Left colon (tissue), 2 donors: Measurements from ENCODE around the gene ADAMTS14. TPM values are rescaled to one million over a fixed set of nuclear protein-coding genes. Genes with fewer than 3 reads are reported as not detected.
"Not testable (repeated sequence)": the region's sequence is repeated elsewhere in the genome, so short reads cannot be mapped to it uniquely, and the experiment has no call there.

ENCODE experiments used
- ATAC-seq: fragments of 200-7000 bp; cut with Tn5 transposase; one replicate; pipeline ENCODE4 v1.9.1; 2020; ENCODE audit warnings: mild to moderate bottlenecking, moderate library complexity
- DNase-seq, 2 donors: peaks; one replicate each; pipeline ENCODE4 v3.0.0-alpha.2; 2020
- intact Hi-C, 2 donors: fragments of 100-400 bp; cut with DNase I in 1 of 2; cut with micrococcal nuclease in 1 of 2; formaldehyde crosslinking; loops; one replicate each; pipeline versions ENCODE4 v1.11.2 to v1.14.0; 2022; cut with DNase I, micrococcal nuclease
- long read RNA-seq: library from polyadenylated mRNA; unstranded; transcript quantifications from one replicate; pipeline ENCODE4 v2.0.0, GENCODE V29; 2021
- total RNA-seq, 2 donors: library from RNA; stranded (reverse); fragmentation: NEBNext Ultra II Directional; extraction: Animal tissue kit (Norgen Biotek cat#: 25700); gene quantifications; one replicate each; pipeline ENCODE4 v1.2.1, GENCODE V29; 2021
- donor health status: DM: no; HTN: no; CAD: no.
- donor health status: DM: yes; HTN: yes; CAD: no.

Gene ADAMTS14, protein sequence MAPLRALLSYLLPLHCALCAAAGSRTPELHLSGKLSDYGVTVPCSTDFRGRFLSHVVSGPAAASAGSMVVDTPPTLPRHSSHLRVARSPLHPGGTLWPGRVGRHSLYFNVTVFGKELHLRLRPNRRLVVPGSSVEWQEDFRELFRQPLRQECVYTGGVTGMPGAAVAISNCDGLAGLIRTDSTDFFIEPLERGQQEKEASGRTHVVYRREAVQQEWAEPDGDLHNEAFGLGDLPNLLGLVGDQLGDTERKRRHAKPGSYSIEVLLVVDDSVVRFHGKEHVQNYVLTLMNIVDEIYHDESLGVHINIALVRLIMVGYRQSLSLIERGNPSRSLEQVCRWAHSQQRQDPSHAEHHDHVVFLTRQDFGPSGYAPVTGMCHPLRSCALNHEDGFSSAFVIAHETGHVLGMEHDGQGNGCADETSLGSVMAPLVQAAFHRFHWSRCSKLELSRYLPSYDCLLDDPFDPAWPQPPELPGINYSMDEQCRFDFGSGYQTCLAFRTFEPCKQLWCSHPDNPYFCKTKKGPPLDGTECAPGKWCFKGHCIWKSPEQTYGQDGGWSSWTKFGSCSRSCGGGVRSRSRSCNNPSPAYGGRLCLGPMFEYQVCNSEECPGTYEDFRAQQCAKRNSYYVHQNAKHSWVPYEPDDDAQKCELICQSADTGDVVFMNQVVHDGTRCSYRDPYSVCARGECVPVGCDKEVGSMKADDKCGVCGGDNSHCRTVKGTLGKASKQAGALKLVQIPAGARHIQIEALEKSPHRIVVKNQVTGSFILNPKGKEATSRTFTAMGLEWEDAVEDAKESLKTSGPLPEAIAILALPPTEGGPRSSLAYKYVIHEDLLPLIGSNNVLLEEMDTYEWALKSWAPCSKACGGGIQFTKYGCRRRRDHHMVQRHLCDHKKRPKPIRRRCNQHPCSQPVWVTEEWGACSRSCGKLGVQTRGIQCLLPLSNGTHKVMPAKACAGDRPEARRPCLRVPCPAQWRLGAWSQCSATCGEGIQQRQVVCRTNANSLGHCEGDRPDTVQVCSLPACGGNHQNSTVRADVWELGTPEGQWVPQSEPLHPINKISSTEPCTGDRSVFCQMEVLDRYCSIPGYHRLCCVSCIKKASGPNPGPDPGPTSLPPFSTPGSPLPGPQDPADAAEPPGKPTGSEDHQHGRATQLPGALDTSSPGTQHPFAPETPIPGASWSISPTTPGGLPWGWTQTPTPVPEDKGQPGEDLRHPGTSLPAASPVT
- total RNA-seq = 1 to 10 TPM in 1 of 2 donors, under 1 TPM in 1; 0.95 to 2.1 TPM
- long read RNA-seq, partial matches to known transcripts = 3 of 3 reads
- long read RNA-seq, other reads (novel, unspliced or antisense) = 0 of 3 reads

DNA sequence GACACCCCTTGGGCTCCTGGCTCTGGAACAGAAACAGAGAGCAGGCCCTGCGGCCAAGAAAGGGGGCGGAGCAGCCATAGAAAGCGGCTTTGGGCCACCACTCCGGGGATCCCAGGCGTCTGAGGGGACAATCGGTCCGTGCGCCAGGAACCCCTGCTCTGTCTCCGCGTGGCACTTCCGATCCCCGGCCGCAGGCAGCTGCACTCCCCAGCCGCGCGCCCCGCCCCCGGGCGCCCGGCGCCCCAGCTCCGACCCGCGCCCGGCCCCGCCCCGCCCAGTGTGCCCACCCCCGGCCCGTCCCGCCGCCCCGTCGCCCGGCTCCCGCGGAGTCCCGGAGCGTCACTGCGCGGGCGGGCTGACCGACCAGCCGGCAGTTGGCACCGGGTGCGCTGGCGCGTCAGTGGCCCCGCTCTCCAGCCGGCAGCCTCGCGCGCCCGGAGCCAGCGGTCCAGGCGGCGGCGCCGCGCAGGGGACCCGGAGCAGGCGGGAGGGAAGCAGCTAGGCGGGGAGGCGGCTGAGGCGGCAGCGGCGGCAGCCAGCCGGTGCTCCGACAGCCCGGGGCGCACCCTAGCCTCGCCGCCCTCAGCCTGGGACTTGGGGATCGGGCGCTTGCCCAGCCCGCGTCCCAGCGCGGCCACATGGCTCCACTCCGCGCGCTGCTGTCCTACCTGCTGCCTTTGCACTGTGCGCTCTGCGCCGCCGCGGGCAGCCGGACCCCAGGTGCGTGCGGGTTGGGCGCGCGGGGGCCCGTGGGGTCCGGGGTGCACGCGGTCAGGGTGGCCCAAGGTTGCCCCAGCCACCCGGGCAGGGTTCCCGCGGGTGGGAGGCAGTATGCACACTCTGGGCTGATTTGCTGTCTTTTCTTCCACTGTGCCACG, at the start of gene ADAMTS14:
Gene ADAMTS14, plus strand, starts transcription at position 342 of the 878 bp plus-strand sequence. Its CDS starts 297 bp downstream, at position 639.
- ATAC-seq (no peak), DNase-seq (peak; percentile 35 to 39)
- intact Hi-C loops = no loop called here

DNA sequence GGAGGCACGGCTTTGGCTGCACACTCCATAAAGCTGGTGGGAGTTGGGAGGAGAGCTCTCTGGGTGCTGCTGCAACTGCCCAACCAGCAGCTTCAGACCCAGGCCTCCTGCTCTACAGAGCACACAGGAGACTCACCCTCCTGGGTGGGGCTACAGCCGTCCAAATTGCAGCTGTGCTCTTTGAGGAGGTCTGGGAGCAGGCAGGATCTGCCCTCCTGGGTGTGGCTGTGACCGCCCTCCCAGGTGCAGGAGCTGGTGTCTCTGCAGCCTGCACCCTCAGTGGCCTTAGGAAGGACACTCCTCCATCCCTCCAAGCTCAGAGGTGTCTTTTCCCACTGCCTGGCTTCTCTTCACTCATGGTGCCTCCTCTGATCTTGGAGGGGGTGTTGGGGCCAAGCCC, 49.8 kb upstream of the ADAMTS14 start:
- DNase-seq = no peak
- no peak for ATAC-seq
- intact Hi-C loops = no loop called here

DNA sequence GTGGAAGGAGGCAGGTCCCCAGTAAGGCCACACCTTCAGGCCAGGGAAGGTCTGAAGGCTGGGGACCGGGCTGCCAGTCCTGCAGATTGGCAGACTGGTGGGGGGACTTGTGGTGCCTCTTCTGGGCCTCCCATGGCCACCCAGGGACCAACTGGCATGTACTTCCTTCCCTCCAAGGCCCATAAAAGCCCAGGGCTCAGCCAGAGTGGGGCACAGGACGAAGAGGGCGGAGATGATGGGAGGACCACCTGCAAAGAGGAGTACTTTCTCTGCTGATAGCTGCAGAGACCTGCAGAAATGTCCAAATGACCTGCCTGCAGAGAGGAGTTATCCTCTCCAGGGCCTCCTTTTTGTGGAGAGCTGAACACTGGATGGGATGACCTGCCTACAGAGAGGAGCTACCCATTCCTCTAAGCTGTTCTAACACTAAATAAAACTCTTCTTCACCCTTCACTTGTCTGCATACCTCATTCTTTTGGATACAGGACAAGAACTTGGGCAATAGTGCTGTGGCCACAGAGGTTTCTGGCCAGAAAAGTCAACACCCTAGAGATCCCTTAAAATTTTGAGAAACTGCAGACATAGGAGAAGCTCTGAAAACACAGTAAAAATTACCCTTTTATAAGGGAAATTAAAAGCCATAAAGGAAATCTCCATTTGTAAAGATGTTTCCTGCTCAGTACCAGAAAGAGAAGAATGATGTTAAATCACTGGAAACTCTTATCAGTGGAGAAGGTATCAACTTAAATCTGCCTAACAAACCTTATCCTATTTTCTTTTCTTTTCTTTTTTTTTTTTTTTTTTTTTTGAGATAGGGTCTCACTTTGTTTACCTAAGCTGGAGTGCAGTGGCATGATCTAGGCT, 49.1 kb upstream of the ADAMTS14 start:
- DNase-seq (no peak), ATAC-seq (no peak)
- intact Hi-C loops = no loop called here

DNA sequence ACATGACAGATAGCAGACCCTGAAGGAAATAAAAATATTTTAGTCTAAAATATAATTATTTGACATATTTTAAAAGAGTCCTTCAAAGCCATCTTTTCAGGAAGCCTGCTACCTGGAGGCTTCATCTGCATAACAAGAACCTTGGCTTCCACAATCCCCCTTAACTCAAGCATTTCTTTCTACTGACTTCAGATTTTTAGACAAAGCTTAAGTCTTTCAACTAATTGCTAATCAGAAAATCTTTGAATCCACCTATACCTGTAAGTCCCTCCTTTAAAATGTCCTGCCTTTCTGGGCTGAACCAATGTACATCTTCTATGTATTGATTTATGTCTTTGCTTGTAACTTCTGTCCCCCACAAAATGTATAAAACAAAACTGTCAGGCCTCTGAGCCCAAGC, 46.2 kb upstream of the ADAMTS14 start:
- ATAC-seq = no peak

DNA sequence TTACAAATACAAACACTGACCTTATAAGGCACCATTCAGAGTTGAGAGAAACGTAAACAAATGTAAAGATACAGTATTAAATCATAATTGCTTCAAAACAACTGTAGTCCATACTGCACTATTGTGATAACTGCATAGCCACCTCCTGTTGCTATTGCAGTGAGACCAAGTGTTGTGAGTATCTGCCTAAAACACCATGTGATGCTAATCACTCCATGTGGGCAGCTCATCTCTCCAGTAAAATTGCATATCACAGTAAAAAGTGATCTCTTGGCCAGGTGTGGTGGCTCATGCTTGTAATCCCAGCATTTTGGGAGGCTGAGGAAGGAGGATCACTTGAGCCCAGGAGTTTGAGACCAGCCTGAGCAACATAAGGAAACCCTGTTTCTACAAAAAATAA, 43.0 kb upstream of the ADAMTS14 start:
- intact Hi-C loops = no loop called here
- DNase-seq (no peak), ATAC-seq (no peak)

More for the DNA sequence above, 46.2 kb upstream of the ADAMTS14 start:
- intact Hi-C loops = no loop called here
- DNase-seq = no peak

DNA sequence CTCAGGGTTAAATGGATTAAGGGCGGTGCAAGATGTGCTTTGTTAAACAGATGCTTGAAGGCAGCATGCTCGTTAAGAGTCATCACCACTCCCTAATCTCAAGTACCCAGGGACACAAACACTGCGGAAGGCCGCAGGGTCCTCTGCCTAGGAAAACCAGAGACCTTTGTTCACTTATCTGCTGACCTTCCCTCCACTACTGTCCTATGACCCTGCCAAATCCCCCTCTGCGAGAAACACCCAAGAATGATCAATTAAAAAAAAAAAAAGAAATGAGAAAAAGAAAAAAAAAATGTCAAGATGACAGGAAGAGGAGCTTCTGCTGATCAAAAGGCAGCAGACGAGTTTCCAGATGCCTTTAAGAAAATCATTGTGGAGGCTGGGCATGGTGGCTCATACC, 40.6 kb upstream of the ADAMTS14 start:
- ATAC-seq, intact Hi-C loops, DNase-seq: not testable (repeated sequence)

DNA sequence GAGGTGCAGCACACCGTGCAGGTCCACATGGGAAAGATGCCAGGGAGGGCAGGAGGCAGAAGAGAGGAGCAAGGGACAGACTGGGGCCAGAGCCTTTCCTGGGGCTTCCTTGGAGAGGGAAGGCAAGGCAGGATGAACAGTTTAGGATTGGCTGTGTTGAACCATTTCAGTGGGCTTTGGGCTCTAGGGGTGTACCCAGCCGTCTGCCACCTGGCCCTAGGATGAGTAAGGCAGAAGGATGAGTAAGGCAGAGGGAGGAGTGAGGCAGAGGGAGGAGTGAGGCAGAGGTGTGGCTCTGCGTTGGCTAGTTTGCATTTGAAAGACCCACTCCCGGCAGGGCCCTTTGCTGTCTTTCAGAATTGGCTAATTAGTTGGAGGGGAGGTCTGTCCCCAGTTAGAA, 38.3 kb upstream of the ADAMTS14 start:
- intact Hi-C loops = no loop called here
- peak; percentile 65 for ATAC-seq
- DNase-seq = no peak

DNA sequence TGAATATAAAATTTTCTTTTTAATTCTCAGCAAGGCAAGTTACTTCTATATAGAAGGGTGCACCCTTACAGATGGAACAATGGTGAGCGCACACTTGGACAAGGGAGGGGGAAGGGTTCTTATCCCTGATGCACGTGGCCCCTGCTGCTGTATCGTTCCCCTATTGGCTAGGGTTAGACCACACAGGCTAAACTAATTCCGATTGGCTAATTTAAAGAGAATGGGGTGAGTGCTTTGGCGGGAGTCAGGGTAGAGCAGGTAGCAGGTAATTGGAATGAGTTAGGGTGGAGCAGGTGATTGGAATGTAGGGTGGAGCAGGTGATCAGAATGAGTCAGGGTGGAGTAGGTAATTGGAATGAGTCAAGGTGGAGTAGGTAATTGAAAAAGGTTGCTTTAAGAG, 37.8 kb upstream of the ADAMTS14 start:
- intact Hi-C loops, DNase-seq: not testable (repeated sequence)
- peak; percentile 49 for ATAC-seq

DNA sequence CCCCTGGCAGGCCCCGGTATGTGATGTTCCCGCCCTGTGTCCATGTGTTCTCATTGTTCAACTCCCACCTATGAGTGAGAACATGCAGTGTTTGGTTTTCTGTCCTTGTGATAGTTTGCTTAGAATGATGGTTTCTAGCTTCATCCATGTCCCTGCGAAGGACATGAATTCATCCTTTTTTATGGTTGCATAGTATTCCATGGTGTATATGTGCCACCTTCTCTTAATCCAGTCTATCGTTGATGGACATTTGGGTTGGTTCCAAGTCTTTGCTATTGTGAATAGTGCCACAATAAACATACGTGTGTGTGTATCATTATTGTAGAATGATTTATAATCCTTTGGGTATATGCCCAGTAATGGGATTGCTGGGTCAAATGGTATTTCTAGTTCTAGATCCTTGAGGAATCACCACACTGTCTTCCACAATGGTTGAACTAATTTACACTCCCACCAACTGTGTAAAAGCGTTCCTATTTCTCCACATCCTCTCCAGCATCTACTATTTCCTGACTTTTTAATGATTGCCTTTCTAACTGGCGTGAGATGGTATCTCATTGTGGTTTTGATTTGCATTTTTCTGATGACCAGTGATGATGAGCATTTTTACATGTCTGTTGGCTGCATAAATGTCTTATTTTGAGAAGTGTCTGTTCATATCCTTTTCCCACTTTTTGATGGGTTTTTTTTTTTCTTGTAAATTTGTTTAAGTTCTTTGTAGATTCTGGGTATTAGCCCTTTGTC, 32.5 kb upstream of the ADAMTS14 start:
- intact Hi-C loops, DNase-seq, ATAC-seq: not testable (repeated sequence)

DNA sequence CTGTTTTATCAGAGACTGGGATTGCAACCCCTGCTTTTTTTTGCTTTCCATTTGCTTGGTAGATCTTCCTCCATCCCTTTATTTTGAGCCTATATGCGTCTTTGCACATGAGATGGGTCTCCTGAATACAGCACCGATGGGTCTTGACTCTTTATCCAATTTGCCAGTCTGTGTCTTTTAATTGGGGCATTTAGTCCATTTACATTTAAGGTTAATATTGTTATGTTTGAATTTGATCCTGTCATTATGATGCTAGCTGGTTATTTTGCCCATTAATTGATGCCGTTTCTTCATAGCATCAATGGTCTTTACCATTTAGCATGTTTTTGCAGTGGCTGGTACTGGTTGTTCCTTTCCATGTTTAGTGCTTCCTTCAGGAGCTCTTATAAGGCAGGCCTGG, 29.0 kb upstream of the ADAMTS14 start:
- DNase-seq, intact Hi-C loops, ATAC-seq: not testable (repeated sequence)

DNA sequence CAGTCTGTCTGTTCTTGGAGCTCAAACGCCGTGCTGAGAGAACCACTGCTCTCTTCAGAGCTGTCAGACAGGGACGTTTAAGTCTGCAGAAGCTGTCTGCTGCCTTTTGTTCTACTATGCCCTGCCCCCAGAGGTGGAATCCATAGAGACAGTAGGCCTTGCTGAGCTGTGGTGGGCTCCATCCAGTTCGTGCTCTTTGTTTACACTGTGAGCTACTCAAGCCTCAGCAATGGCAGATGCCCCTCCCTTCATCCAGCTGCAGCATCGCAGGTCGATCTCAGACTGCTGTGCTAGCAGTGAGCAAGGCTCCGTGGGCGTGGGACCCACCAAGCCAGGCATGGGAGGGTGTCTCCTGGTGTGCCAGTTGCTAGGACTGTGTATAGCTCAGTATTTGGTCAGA, 27.3 kb upstream of the ADAMTS14 start:
- intact Hi-C loops, ATAC-seq, DNase-seq: not testable (repeated sequence)

DNA sequence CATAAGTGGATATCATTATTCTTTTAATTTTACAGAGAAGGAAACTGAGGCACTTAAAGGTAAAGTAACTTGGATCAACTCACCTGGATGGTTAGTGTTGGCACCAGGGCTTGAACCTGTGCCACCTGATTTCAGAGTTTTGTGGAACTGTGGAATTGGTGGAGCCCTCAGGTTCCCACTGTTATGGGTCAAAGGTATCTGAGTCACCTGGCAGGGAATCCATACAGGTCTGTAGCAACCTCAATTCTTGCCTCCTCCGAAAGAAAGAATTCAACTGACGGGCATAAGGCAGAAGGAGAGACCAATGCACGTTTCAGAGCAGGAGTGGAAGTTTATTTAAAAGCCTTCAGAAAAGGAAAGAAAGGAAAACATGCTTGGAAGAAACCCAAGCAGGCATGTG, 25.2 kb upstream of the ADAMTS14 start:
- intact Hi-C loops = no loop called here
- no peak for ATAC-seq
- DNase-seq = no peak

DNA sequence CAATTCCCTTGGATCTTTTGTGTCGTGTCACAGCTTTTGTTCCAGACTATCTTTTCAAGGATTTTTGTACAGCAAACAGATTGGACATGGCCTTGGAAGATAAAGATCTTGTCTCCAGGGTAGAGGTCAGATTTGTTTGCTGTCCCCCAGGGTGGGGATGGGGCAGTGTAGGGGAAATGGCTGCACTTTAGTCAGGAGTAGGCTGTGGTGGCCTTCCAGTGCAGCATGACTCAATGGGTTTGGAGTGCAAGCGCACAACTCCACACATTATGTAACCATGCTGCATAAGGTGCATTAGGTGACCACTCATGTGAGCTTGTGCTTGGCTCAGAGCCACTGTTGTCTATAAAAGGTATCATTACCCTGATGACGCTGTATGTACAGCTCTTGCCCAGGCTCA, 23.9 kb upstream of the ADAMTS14 start:
- ATAC-seq (no peak), DNase-seq (no peak)
- intact Hi-C loops = no loop called here

DNA sequence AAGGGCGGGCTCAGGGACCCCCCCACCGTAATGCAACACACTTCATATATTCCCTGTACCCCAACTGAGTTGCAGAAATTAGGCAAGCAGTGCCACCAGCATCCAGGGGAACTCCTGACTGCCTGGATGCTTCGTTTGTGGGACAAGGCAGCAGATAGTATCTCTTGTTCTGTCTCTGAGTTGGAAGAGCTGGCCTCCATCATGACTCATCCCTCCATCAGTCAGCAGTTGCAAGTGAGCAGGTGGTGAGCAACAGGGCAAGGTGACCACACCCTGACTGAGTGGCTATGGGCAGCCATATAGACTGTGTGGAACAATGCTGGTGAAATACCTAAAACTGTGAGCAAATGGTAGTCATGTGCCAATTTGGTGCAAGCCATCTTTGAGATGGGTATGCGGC, 22.8 kb upstream of the ADAMTS14 start:
- no peak for ATAC-seq
- DNase-seq = no peak
- intact Hi-C loops = no loop called here

DNA sequence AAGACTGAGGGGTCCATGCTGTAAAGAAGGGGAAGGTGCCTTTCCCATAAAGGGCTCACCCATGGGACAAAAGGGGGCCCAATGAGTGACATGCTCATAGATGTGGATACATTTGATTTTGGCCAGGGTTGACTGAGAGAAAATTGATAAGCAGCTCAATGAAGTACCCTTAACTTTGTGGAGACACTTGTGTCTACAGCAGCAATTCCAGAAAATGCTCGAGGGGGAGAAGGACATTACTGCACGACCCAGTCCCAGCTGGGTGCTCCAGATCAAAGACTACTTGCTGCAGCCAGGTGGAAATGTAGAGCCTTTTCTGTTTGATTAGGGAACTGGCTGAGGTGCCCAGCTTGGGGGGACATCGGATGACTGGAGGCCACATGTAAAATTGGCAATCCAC, 22.2 kb upstream of the ADAMTS14 start:
- intact Hi-C loops = no loop called here
- DNase-seq = no peak

DNA sequence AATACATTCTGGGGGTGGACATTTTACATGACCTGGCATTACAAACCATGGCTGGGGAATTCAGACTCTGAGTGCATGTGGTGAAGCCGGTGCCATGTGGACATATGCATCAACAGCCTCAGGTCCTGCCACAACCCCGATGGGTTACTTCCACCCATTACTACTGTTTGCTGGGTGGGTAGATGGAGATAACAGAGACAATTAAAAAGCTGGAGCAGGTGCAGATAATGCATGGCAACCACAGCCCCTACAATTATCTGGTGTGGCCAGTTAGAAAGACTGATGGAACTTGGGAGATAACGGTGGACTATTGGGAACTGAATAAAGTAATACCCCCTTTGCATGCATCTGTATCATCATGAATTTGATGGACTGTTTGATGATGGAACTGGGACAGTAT, 21.6 kb upstream of the ADAMTS14 start:
- no peak for ATAC-seq
- intact Hi-C loops = no loop called here

More for the DNA sequence above, 22.2 kb upstream of the ADAMTS14 start:
- no peak for ATAC-seq

More for the DNA sequence above, 21.6 kb upstream of the ADAMTS14 start:
- DNase-seq = no peak
